Ascending aorta (tissue), 2 donors: ENCODE data around the gene PROZ. TPM values are rescaled to one million over a fixed set of nuclear protein-coding genes. Genes with fewer than 3 reads are reported as not detected.

ENCODE experiments used
- DNase-seq, 2 donors: peaks; one replicate each; pipeline ENCODE4 v3.0.0-alpha.2; 2019; ENCODE audit warnings: low spot score in 2 of 2
- H3K27ac ChIP-seq, 2 donors: fragments of 200-600 bp; sonication (generic); one replicate each; pipeline ENCODE4 v1.5.1; 2016 to 2017; ENCODE audit warnings: mild to moderate bottlenecking in 1 of 2
- H3K27me3 ChIP-seq: fragments of 200-600 bp; sonication (generic); one replicate; pipeline ENCODE4 v1.5.1; 2017
- H3K36me3 ChIP-seq, 2 donors: fragments of 200-600 bp; sonication (generic); one replicate each; pipeline ENCODE4 v1.5.1; 2016
- H3K4me1 ChIP-seq, 2 donors: fragments of 200-600 bp; sonication (generic); one replicate each; pipeline ENCODE4 v1.5.1; 2016 to 2017; ENCODE audit warnings: mild to moderate bottlenecking in 1 of 2
- H3K4me3 ChIP-seq, 2 donors: fragments of 200-600 bp; sonication (generic); one replicate each; pipeline ENCODE4 v1.5.1; 2016 to 2017; ENCODE audit warnings: mild to moderate bottlenecking in 1 of 2
- H3K9me3 ChIP-seq, 2 donors: fragments of 200-600 bp; sonication (generic); one replicate each; pipeline ENCODE4 v1.5.1; 2016
- intact Hi-C: fragments of 100-400 bp; cut with DNase I; formaldehyde crosslinking; loops from one replicate; pipeline ENCODE4 v1.15.1; 2023
- total RNA-seq: library from RNA; depleted of rRNA; stranded (reverse); fragments of >200 nt; gene quantifications from one replicate; pipeline ENCODE4 v1.1.0, GENCODE V29; 2016
- TF ChIP-seq, protein P1 (sequence below), 3 experiments: fragments of 200-600 bp in 2 of 3; fragments of 450-650 bp in 1 of 3; sonication (generic) in 2 of 3; IDR thresholded peaks; one replicate each; pipeline ENCODE4 v1.5.1; 2016 to 2019; ENCODE audit warnings: antibody characterized with exemption in 3 of 3, mild to moderate bottlenecking in 1 of 3, moderate library complexity in 1 of 3

The PROZ gene
- total RNA-seq, 1 donor from 2014 or later, result not detected

DNA sequence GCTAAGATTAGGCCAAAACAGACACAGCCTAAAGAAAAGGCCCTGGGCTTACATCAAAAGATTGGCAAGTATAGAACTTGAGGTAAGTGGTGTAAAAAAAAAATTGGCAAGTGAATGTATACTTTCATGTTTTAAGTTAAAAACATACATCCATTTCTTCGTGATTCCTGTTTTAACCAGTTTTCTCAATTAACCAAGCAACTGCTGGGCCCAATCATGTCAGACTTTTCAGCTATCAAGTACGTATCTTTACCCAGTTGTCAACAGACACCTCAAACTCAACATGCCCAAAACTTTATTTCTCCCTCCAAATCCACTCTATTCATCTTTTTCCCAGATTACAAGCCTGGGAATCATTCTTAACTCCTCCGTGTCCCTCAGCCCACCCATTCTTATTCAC is 49.0 kb downstream of the PROZ start:
- Histone ChIP-seq H3K36me3 (peaks cover 0 to 8% of the 10 kb centered on the region in 2 donors), H3K27ac (peak overlapping the region; percentile 98)

DNA sequence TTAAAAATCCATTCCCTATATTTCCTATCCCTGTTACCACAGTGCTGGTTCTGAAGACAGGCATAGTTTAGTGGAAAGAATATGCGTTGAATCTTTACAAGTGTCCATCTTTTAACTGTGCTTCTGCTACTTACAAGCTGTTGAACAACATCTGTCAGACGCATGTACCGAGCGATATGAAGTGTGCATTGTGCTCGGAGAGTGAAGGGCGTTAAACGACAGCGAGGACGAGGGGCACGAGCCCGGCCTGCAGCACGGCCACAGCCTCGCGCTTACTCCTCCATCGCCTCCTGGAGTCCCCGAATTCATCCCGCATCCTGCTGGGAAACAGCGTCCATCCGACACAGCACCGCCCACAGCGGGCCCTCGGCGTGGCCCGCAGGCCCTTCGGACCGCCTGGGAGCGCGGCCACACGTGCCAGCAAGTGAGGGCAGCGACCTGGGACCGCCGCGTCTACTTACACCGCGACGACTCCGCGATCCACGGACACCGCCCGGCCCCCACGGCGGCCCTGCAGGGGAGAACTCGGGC is 49.5 kb downstream of the PROZ start:
- H3K27ac ChIP-seq, result peak overlapping the region; percentile 98
- peak in 1 of 2 donors; percentile 70 for DNase-seq
- TF ChIP-seq, protein P1, sequence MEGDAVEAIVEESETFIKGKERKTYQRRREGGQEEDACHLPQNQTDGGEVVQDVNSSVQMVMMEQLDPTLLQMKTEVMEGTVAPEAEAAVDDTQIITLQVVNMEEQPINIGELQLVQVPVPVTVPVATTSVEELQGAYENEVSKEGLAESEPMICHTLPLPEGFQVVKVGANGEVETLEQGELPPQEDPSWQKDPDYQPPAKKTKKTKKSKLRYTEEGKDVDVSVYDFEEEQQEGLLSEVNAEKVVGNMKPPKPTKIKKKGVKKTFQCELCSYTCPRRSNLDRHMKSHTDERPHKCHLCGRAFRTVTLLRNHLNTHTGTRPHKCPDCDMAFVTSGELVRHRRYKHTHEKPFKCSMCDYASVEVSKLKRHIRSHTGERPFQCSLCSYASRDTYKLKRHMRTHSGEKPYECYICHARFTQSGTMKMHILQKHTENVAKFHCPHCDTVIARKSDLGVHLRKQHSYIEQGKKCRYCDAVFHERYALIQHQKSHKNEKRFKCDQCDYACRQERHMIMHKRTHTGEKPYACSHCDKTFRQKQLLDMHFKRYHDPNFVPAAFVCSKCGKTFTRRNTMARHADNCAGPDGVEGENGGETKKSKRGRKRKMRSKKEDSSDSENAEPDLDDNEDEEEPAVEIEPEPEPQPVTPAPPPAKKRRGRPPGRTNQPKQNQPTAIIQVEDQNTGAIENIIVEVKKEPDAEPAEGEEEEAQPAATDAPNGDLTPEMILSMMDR (IDR thresholded peaks at IDR 0.05), result no peak
- peaks cover 0 to 8% of the 10 kb centered on the region in 2 donors for H3K36me3 ChIP-seq
- no peaks in the 10 kb centered on the region for H3K9me3 ChIP-seq
- peaks cover 3 to 51% of the 10 kb centered on the region in 2 donors for H3K4me1 ChIP-seq
- peak overlapping the region; percentile 98 to 99 for H3K4me3 ChIP-seq
- intact Hi-C loops, result loop anchor here (1.0 to 5.0 kb wide), 5 partner anchors 54 to 521 kb away; partner anchors contain the start of genes DCUN1D2 and GRTP1
- H3K27me3 ChIP-seq, result no peaks in the 10 kb centered on the region

More for the DNA sequence above, 49.0 kb downstream of the PROZ start:
- no peak for DNase-seq
- Histone ChIP-seq H3K4me3 (peak overlapping the region; percentile 98 to 99), H3K27me3 (no peaks in the 10 kb centered on the region), H3K9me3 (no peaks in the 10 kb centered on the region), H3K4me1 (peaks cover 3 to 51% of the 10 kb centered on the region in 2 donors)
- TF ChIP-seq, protein P1 (IDR thresholded peaks at IDR 0.05), result no peak
- intact Hi-C loops, result loop anchor here (5.0 kb wide), 3 partner anchors 155 to 520 kb away; partner anchors contain the start of gene GRTP1

DNA sequence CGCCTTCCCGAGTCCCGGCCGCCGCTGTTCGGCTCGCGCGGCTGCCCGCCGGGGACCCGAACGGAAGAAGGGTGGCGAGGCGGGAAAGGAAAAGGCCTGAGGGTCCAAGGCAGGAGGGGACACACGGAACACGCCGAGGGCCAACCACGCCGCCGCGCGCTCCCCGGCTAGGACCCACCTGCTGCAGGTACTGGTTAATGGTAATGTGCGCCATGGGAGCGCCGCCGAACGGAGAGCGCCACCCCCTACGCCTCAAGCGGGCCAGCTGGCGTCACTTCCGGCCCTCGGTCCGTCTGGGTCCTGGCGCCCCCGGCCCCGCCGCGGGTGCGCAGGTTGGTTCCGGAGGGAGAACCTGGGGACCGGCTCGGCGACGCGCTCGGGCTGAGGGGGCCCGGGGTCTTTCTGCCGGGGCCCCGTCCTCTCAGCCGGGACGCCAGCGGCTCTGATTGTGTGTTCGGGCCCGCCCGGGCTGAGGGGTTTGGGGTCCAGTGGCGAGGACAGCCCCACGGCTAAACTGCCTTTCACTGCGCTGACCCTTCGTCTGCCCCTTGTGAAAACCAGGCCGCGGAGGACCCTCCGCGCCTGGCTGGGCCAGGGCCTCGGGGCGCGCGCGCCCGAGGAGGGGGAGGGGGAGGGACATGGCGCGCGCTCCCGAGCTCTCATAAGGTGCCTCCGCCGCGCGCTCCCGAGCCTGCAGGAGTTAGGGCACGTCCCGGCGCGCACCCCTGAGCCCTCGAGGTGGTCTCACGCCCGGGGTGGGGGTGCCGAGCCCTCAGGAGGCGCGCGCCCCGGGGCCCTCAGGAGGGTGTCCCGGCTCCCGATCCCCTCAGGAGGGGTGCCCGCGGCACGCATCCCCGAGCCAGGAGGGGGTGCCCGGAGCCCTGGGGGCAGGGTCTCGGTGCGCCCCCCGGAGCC is 50.2 kb downstream of the PROZ start, which contains the start of gene PCID2:
Gene PCID2, minus strand, starts transcription at position 249 of the 915 bp plus-strand sequence. Its CDS starts 35 bp downstream, at position 214.
- peaks cover 3 to 51% of the 10 kb centered on the region in 2 donors for H3K4me1 ChIP-seq
- TF ChIP-seq, protein P1 (IDR thresholded peaks at IDR 0.05), result no peak
- intact Hi-C loops, result loop anchor here (1.0 to 5.0 kb wide), 6 partner anchors 54 to 521 kb away; partner anchors contain the start of genes DCUN1D2, GRTP1 and LAMP1

DNA sequence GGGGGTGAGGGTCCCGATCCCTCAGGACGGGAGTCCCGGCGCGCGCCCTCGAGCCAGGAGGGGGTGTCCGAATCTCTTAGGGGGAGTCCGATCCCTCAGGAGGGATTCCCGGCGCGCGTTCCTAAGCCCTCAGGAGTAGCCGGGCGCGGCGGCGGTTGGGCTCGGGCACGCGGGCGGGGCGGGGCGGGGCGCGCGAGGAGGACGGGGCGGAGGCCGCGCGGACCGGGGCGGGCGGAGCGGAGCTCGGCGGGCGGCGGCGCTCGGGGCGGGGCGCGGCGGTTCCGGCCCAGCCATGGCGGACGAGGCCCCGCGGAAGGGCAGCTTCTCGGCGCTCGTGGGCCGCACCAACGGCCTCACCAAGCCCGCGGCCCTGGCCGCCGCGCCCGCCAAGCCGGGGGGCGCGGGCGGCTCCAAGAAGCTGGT is 50.9 kb downstream of the PROZ start, which contains the start of gene CUL4A:
Gene CUL4A, plus strand, starts transcription at position 278 of the 423 bp plus-strand sequence. Its CDS starts 15 bp downstream, at position 293.
- intact Hi-C loops, result loop anchor here (1.0 to 5.0 kb wide), 5 partner anchors 88 to 522 kb away; partner anchors contain the start of genes DCUN1D2, GRTP1 and LAMP1
- Histone ChIP-seq H3K27me3 (no peaks in the 10 kb centered on the region), H3K9me3 (no peaks in the 10 kb centered on the region), H3K27ac (peak within 1 kb of the TSS; percentile 98), H3K4me3 (peak within 1 kb of the TSS; percentile 98 to 99), H3K36me3 (peaks cover 0 to 3% of the 10 kb centered on the region in 2 donors), H3K4me1 (peaks cover 3 to 45% of the 10 kb centered on the region in 2 donors)
- peak in 1 of 2 donors; percentile 87 for DNase-seq
- TF ChIP-seq, protein P1 (IDR thresholded peaks at IDR 0.05), result no peak

More for the DNA sequence above, 50.2 kb downstream of the PROZ start, which contains the start of gene PCID2:
- H3K4me3 ChIP-seq, result peak within 1 kb of the TSS; percentile 98 to 99
- H3K9me3 ChIP-seq, result no peaks in the 10 kb centered on the region
- no peaks in the 10 kb centered on the region for H3K27me3 ChIP-seq
- peaks cover 0 to 8% of the 10 kb centered on the region in 2 donors for H3K36me3 ChIP-seq
- peak; percentile 60 to 93 for DNase-seq
- H3K27ac ChIP-seq, result peak within 1 kb of the TSS; percentile 98

DNA sequence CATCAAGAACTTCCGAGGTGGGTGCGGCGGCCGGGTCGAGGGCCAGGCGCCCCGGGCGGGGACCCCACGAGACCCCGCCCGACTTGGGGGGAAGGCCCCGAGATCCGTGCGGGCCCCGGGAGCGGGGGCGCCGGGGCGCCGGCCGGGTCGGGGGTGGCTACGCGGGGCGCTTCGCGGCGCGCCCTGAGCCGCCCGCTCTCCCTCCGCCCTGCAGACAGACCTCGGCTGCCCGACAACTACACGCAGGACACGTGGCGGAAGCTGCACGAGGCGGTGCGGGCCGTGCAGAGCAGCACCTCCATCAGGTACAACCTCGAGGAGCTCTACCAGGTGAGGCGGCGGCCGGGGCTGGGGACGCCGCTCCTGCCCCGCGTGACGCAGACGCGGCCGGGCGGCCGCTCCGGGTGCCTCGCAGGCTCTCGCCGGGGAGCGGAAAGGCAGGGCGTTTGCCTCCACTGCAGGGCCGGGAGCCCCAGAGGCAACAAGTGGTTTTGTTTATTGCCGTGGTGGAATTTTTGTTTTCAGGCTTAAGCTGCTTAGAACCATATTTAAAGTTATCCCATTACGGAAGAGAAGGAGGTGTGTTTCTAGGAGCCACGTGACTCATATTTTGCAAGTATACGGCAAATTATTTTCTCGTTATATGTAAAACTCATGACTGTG is 51.4 kb downstream of the PROZ start:
- Histone ChIP-seq H3K4me3 (peak overlapping the region; percentile 98 to 99), H3K4me1 (peaks cover 3 to 39% of the 10 kb centered on the region in 2 donors), H3K36me3 (no peaks in the 10 kb centered on the region), H3K27me3 (no peaks in the 10 kb centered on the region), H3K27ac (peak overlapping the region; percentile 98), H3K9me3 (no peaks in the 10 kb centered on the region)
- DNase-seq, result peak in 1 of 2 donors; percentile 73
- TF ChIP-seq, protein P1 (IDR thresholded peaks at IDR 0.05), result no peak
- intact Hi-C loops, result loop anchor here (1.0 to 10.0 kb wide), 7 partner anchors 87 to 523 kb away; partner anchors contain the start of genes DCUN1D2, GRTP1 and LAMP1
